ENCODE data around the gene CAP1.

DNA sequence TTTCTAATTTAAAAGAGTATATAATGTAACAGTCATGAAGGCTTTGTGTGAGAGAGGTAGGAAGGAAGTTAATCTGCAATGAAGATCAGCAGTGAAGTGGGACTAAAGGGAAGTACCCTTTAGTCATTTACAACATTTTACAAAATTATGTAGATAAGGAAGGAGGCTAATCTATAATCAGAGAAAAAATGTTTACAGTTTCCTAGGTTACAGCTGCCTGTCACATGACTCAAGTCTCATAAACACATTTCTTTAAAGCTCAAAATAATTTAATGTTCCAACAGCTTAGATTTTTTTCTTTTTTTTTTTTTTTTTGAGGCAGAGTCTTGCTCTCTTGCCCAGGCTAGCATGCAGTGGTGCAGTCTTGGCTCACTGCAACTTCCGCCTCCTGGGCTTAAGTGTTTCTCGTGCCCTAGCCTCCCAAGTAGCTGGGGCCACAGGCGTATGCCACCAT is 26.2 kb upstream of the CAP1 start:
- TF ChIP-seq ARNT (IDR thresholded peaks at IDR 0.05) (no peak), SP1 (IDR thresholded peaks at IDR 0.05) (no peak), FOXA1 (IDR thresholded peaks at IDR 0.05) (no peak), SUZ12 (IDR thresholded peaks at IDR 0.05) (no peak), TARDBP (IDR thresholded peaks at IDR 0.05) (no peak), FOXK2 (IDR thresholded peaks at IDR 0.05) (no peak), L3MBTL2 (conservative IDR thresholded peaks at IDR 0.05) (no peak), PKNOX1 (IDR thresholded peaks at IDR 0.05) (no peak), BHLHE40 (IDR thresholded peaks at IDR 0.05; ENCODE audit: borderline replicate concordance) (no peak), ELF4 (IDR thresholded peaks at IDR 0.05) (no peak), FOXM1 (IDR thresholded peaks at IDR 0.05; ENCODE audit: borderline replicate concordance) (no peak), NFRKB (IDR thresholded peaks at IDR 0.05) (no peak), ZNF384 (IDR thresholded peaks at IDR 0.05) (no peak), HDGF (IDR thresholded peaks at IDR 0.05; ENCODE audit: borderline replicate concordance) (no peak)

Measured in HEK293T (cell line).